ENCODE results near the gene HTR2A.

HTR2A gene

DNA sequence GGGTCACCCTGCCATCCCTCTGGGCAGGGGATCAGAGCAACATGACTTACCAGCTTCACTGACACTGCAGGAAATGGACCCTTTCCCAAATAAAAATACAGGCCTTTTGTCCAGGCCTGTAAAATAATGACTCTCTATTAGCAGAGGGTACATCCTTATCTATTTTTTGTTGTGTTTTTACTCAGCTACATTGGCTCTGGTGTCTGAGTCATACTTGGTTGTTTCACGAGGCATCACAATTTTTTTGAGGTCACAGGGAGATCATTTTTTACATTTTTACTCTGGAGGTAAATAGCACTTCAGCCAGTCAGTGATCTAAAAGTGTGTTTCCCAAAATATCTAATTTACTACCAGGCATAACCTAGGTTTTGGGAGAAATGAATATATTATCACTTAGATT, 6.9 kb upstream of the HTR2A start:
- Histone ChIP-seq H3K27ac (ENCODE audit: low read depth, low read length) (no peak overlapping the region), H3K27me3 (ENCODE audit: control insufficient read depth, insufficient read depth, low read length) (no peaks in the 10 kb centered on the region), H3K36me3 (ENCODE audit: control insufficient read depth, insufficient read depth, low read length) (no peaks in the 10 kb centered on the region), H3K9ac (ENCODE audit: low read length) (no peak overlapping the region), H3K9me3 (ENCODE audit: control insufficient read depth, insufficient read depth, low read depth, low read length) (no peaks in the 10 kb centered on the region), H3K4me1 (ENCODE audit: control insufficient read depth, insufficient read depth, low read length) (no peaks in the 10 kb centered on the region), H3K4me3 (ENCODE audit: low read depth, low read length) (no peak overlapping the region)

DNA sequence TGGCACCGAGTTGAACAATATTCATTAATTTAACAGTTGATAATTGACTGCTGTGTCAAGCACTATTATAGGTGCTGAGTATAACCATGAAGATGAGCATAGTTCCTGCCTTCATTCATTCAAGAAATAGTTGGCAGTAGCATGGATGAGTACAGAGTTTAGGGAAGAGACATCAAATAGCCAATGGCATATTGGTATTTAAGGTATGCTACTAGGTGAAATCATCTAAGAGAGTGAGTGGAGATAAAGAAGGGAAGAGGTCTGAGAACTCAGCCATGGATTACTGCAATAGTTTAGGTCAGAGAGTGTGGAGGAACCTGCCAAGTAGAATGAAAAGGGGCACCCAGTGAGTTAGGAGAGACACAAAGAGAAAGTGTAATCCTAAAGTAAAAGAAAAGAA, 4.9 kb upstream of the HTR2A start:
- Histone ChIP-seq H3K4me3 (ENCODE audit: low read depth, low read length) (no peak overlapping the region), H3K27me3 (ENCODE audit: control insufficient read depth, insufficient read depth, low read length) (no peaks in the 10 kb centered on the region), H3K4me1 (ENCODE audit: control insufficient read depth, insufficient read depth, low read length) (no peaks in the 10 kb centered on the region), H3K36me3 (ENCODE audit: control insufficient read depth, insufficient read depth, low read length) (no peaks in the 10 kb centered on the region), H3K9ac (ENCODE audit: low read length) (no peak overlapping the region), H3K9me3 (ENCODE audit: control insufficient read depth, insufficient read depth, low read depth, low read length) (no peaks in the 10 kb centered on the region), H3K27ac (ENCODE audit: low read depth, low read length) (no peak overlapping the region)

DNA sequence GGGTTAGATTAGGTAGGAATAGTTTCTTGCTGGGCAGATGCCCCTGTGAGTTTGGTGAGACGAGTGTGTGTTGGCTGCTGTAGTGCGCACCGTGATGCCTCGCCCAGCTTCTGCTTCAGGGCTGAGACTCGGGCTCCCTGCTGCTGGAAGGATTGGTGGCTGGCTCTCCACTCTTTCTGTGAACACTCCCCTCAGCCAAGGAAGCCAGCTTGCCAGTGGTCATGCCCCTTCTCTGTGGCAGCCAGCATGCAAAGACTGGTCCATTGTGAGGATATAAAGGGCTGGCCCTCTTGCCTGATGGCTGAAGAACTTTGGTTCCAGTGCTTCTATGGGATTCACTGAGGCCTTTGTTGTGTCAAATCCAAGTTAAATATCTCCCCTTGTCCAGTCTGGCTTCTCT, 2.9 kb upstream of the HTR2A start:
- Histone ChIP-seq H3K27ac (ENCODE audit: low read depth, low read length) (no peak overlapping the region), H3K36me3 (ENCODE audit: control insufficient read depth, insufficient read depth, low read length) (no peaks in the 10 kb centered on the region), H3K4me3 (ENCODE audit: low read depth, low read length) (no peak overlapping the region), H3K9me3 (ENCODE audit: control insufficient read depth, insufficient read depth, low read depth, low read length) (no peaks in the 10 kb centered on the region), H3K9ac (ENCODE audit: low read length) (no peak overlapping the region), H3K4me1 (ENCODE audit: control insufficient read depth, insufficient read depth, low read length) (peaks cover under 1% of the 10 kb centered on the region), H3K27me3 (ENCODE audit: control insufficient read depth, insufficient read depth, low read length) (0 out of 2 replicates have a peak, but pooled peaks cover 2% of the 10 kb centered on the region)

DNA sequence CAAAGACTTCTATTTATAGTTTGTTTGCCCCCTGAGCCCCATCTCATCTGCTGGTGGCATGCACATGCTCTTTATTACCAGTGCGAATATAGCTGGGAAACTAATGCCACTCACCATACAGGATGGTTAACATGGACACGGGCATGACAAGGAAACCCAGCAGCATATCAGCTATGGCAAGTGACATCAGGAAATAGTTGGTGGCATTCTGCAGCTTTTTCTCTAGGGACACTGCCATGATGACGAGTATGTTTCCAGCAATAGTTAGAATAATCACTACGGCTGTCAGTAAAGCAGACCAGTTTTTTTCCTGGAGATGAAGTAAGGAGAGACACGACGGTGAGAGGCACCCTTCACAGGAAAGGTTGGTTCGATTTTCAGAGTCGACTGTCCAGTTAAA, 1.5 kb downstream of the HTR2A start:
- Histone ChIP-seq H3K36me3 (ENCODE audit: control insufficient read depth, insufficient read depth, low read length) (no peaks in the 10 kb centered on the region), H3K4me3 (ENCODE audit: low read depth, low read length) (no peak overlapping the region), H3K9me3 (ENCODE audit: control insufficient read depth, insufficient read depth, low read depth, low read length) (no peaks in the 10 kb centered on the region), H3K27me3 (ENCODE audit: control insufficient read depth, insufficient read depth, low read length) (peaks cover 22% of the 10 kb centered on the region), H3K9ac (ENCODE audit: low read length) (no peak overlapping the region), H3K27ac (ENCODE audit: low read depth, low read length) (no peak overlapping the region), H3K4me1 (ENCODE audit: control insufficient read depth, insufficient read depth, low read length) (peaks cover 11% of the 10 kb centered on the region)

DNA sequence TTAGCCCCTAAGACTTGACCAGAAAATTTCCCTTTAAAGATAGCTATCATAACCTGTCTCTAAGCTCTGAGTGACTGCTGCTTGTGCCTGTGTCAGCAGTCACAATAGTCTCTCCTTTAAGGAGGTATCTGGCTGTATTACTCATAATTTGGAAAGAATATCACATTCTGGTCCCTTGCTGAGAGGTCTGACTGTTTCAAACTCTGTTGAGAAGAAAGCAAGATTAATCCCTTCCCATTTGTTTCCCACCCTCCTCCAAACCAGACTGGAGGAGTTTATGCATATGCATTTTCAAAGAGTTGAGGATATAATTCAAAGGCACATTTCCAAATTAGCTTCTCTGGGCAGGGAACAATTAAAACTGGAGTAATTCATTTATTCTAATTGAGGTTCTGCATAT, 2.3 kb downstream of the HTR2A start:
- Histone ChIP-seq H3K9me3 (ENCODE audit: control insufficient read depth, insufficient read depth, low read depth, low read length) (no peaks in the 10 kb centered on the region), H3K4me1 (ENCODE audit: control insufficient read depth, insufficient read depth, low read length) (peaks cover 11% of the 10 kb centered on the region), H3K9ac (ENCODE audit: low read length) (peak overlapping the region; percentile 29), H3K27me3 (ENCODE audit: control insufficient read depth, insufficient read depth, low read length) (peaks cover 22% of the 10 kb centered on the region), H3K4me3 (ENCODE audit: low read depth, low read length) (peak overlapping the region; percentile 76), H3K36me3 (ENCODE audit: control insufficient read depth, insufficient read depth, low read length) (no peaks in the 10 kb centered on the region), H3K27ac (ENCODE audit: low read depth, low read length) (no peak overlapping the region)

DNA sequence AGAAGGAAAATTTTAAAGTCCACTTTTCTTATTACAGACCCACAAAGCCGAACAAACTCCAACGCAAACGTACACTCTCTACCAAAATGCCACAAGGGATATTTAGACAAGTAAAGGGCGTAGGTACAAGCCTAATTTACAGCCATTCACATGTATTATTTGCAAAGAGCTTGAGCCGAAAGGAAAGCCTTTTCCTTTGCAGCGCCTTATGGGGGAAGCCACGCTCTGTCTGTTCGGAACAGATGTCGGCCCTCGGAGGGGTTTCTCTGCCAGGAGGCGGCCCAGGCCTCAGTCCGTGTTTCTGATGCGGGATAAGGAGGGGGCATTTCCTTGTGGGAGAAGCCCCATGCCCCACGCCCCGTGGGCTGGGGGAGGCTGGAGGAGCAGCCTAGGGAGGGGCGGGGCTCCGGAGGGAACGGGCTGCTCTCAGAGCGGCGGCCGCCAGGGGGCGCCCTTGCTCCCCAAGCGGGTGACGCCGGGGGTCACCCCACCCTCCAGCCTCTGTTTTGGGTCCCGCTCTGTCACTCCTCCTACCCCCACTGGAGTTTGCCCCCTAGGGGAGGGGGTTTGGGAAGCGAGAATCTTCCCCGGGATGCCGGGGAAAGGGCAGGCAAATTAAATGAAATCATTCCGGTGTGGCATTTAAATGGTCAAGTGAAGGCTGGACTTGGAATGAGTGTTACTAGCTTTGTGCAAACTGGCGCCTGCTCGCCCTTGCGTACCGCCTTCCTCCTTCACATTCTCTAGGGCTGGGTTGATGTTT, 2.9 kb downstream of the HTR2A start:
- Histone ChIP-seq H3K36me3 (ENCODE audit: control insufficient read depth, insufficient read depth, low read length) (no peaks in the 10 kb centered on the region), H3K4me1 (ENCODE audit: control insufficient read depth, insufficient read depth, low read length) (peaks cover 11% of the 10 kb centered on the region), H3K4me3 (ENCODE audit: low read depth, low read length) (peak overlapping the region; percentile 76), H3K27me3 (ENCODE audit: control insufficient read depth, insufficient read depth, low read length) (peaks cover 22% of the 10 kb centered on the region), H3K9ac (ENCODE audit: low read length) (peak overlapping the region; percentile 46), H3K27ac (ENCODE audit: low read depth, low read length) (no peak overlapping the region), H3K9me3 (ENCODE audit: control insufficient read depth, insufficient read depth, low read depth, low read length) (no peaks in the 10 kb centered on the region)

DNA sequence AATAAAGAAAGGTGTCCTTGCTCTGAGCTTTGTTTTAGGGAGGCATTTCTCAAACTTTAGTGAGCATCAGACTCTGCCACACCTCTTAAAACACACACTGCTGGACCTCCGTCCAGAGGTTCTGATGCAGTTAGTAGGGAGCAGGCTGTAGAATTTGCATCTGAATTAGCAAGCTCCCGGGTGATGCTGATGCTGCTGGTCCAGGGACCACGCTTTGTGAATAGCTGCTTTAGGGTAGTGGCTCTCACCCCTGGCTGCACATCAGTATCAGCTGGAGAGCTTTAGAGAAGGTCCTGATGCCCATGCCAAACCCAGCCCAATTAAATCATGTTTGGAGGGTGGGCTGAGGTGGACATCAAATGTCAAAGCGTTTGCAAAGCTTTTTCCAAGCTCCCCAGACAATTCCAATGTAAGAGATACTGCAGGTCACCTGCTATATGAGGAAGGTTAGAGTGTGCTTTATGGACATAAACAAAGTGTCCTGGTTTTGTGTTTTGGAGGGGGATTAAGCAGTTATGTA, 3.6 kb downstream of the HTR2A start:
- Histone ChIP-seq H3K36me3 (ENCODE audit: control insufficient read depth, insufficient read depth, low read length) (no peaks in the 10 kb centered on the region), H3K27ac (ENCODE audit: low read depth, low read length) (no peak overlapping the region), H3K9ac (ENCODE audit: low read length) (no peak overlapping the region), H3K27me3 (ENCODE audit: control insufficient read depth, insufficient read depth, low read length) (peaks cover 22% of the 10 kb centered on the region), H3K4me1 (ENCODE audit: control insufficient read depth, insufficient read depth, low read length) (peaks cover 11% of the 10 kb centered on the region), H3K4me3 (ENCODE audit: low read depth, low read length) (peak overlapping the region; percentile 76), H3K9me3 (ENCODE audit: control insufficient read depth, insufficient read depth, low read depth, low read length) (no peaks in the 10 kb centered on the region)

DNA sequence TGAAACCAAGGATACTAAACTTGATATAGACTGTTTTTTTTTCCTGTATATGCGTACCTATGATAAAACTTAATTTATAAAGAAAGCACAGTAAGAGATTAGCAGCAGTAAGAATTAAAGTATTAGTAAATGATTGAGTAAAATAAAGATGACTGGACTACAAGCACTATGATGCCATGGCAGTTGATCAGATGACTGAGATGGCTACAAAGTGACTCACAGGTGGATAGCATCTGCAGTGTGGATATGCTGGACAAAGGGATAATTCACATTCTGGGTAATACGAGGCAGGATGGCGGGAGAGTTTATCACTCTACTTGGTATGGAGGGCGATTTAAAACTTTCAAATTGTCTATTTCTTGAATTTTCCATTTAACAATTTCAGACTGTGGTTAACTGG, 11.8 kb downstream of the HTR2A start:
- H3K4me3 ChIP-seq (ENCODE audit: low read depth, low read length): no peak overlapping the region
- H3K36me3 ChIP-seq (ENCODE audit: control insufficient read depth, insufficient read depth, low read length): no peaks in the 10 kb centered on the region
- H3K4me1 ChIP-seq (ENCODE audit: control insufficient read depth, insufficient read depth, low read length): no peaks in the 10 kb centered on the region
- no peak overlapping the region for H3K9ac ChIP-seq (ENCODE audit: low read length)
- no peaks in the 10 kb centered on the region for H3K9me3 ChIP-seq (ENCODE audit: control insufficient read depth, insufficient read depth, low read depth, low read length)
- H3K27ac ChIP-seq (ENCODE audit: low read depth, low read length): no peak overlapping the region
- H3K27me3 ChIP-seq (ENCODE audit: control insufficient read depth, insufficient read depth, low read length): no peaks in the 10 kb centered on the region

DNA sequence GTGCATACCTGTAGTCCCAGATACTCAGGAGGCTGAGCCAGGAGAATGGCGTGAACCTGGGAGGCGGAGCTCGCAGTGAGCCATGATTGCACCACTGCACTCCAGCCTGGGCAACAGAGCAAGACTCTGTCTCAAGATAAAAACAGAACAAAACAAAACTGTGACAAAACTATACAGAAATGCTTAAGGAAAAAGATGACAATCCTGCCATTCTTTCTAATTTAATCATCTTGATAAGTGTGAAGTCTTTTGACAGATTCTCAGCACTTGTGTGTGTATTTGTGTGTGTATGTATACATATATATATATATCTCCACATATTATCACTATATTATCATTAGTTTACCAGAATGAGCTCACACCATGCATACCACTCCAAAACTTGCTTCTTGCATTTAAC, 12.3 kb downstream of the HTR2A start:
- no peak overlapping the region for H3K9ac ChIP-seq (ENCODE audit: low read length)
- H3K4me3 ChIP-seq (ENCODE audit: low read depth, low read length): no peak overlapping the region
- no peaks in the 10 kb centered on the region for H3K4me1 ChIP-seq (ENCODE audit: control insufficient read depth, insufficient read depth, low read length)
- H3K9me3 ChIP-seq (ENCODE audit: control insufficient read depth, insufficient read depth, low read depth, low read length): no peaks in the 10 kb centered on the region
- H3K27ac ChIP-seq (ENCODE audit: low read depth, low read length): no peak overlapping the region
- no peaks in the 10 kb centered on the region for H3K36me3 ChIP-seq (ENCODE audit: control insufficient read depth, insufficient read depth, low read length)
- no peaks in the 10 kb centered on the region for H3K27me3 ChIP-seq (ENCODE audit: control insufficient read depth, insufficient read depth, low read length)

DNA sequence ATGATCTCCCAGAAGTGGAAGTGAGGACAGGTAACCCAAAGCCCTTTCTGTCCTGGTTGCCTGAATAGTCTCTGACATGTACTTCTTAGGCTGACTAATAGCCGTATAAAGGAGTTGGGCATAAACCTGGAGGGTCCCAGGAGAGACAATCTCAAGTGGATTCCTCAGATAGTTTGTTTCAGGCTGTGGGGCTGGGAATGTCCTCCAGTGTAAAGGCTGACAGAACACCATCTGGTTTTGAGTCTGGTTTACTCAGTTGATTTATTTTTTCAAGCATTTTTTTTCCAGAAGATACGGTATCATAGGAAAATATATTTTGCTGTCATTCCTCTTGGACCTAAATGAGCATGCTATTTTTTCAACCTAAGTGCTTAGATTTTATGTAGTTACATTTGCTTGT, 15.2 kb downstream of the HTR2A start:
- no peaks in the 10 kb centered on the region for H3K4me1 ChIP-seq (ENCODE audit: control insufficient read depth, insufficient read depth, low read length)
- H3K27ac ChIP-seq (ENCODE audit: low read depth, low read length): no peak overlapping the region
- no peak overlapping the region for H3K4me3 ChIP-seq (ENCODE audit: low read depth, low read length)
- no peaks in the 10 kb centered on the region for H3K27me3 ChIP-seq (ENCODE audit: control insufficient read depth, insufficient read depth, low read length)
- H3K36me3 ChIP-seq (ENCODE audit: control insufficient read depth, insufficient read depth, low read length): no peaks in the 10 kb centered on the region
- no peak overlapping the region for H3K9ac ChIP-seq (ENCODE audit: low read length)
- no peaks in the 10 kb centered on the region for H3K9me3 ChIP-seq (ENCODE audit: control insufficient read depth, insufficient read depth, low read depth, low read length)

DNA sequence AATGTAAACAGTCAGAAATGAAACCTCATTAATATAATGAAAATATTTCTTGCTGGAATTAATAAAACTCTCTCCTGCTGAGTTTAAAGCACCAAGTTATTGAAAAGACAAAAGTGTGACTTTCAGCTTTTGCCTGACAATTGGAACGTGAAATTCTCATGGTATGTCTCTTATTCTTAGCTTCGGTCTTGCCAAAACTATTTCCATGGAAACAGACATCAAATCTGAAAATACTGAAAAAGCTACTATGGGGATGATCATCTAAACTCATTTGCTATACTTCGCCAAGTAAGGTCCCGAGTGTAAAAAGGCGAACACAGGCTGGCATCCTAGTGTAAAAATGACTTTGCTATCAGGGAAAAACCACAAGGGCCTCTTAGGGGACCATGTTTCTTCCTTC, 22.8 kb downstream of the HTR2A start:
- no peaks in the 10 kb centered on the region for H3K9me3 ChIP-seq (ENCODE audit: control insufficient read depth, insufficient read depth, low read depth, low read length)
- no peak overlapping the region for H3K9ac ChIP-seq (ENCODE audit: low read length)
- H3K27ac ChIP-seq (ENCODE audit: low read depth, low read length): no peak overlapping the region
- H3K36me3 ChIP-seq (ENCODE audit: control insufficient read depth, insufficient read depth, low read length): no peaks in the 10 kb centered on the region
- no peaks in the 10 kb centered on the region for H3K4me1 ChIP-seq (ENCODE audit: control insufficient read depth, insufficient read depth, low read length)
- H3K27me3 ChIP-seq (ENCODE audit: control insufficient read depth, insufficient read depth, low read length): no peaks in the 10 kb centered on the region
- no peak overlapping the region for H3K4me3 ChIP-seq (ENCODE audit: low read depth, low read length)
